Activated naive CD4-positive, alpha-beta T cell treated with anti-CD3 and anti-CD28 coated beads, Interleukin-2, amount 10 ng/mL, durations not matched to agents 7 days and 5 days (primary cell): ENCODE data around the gene DDX23.
"Not testable (repeated sequence)": the region's sequence is repeated elsewhere in the genome, so short reads cannot be mapped to it uniquely, and the experiment has no call there.

Experiments
- CTCF ChIA-PET: fragments of 350-600 bp; sonication (Branson Sonifier 250); formaldehyde crosslinking; loops from one replicate; lab custom pipeline; 2021; ENCODE audit warnings: antibody characterized with exemption; lab: Charles Lee
- DNase-seq: peaks from one replicate; pipeline ENCODE4 v3.0.0-alpha.2; 2020
- H3K27ac Mint-ChIP-seq: one replicate; pipeline ENCODE4 v1.8.0; 2021; ENCODE audit warnings: mild to moderate bottlenecking, moderate library complexity, mixed read lengths
- H3K27me3 Mint-ChIP-seq: one replicate; pipeline ENCODE4 v1.8.0; 2021; ENCODE audit warnings: mild to moderate bottlenecking, mixed read lengths
- H3K36me3 Mint-ChIP-seq: one replicate; pipeline ENCODE4 v1.8.0; 2021; ENCODE audit warnings: mixed read lengths
- H3K4me1 Mint-ChIP-seq: one replicate; pipeline ENCODE4 v1.8.0; 2021; ENCODE audit warnings: mixed read lengths
- H3K4me3 Mint-ChIP-seq: one replicate; pipeline ENCODE4 v1.8.0; 2021; ENCODE audit warnings: mild to moderate bottlenecking, moderate library complexity, mixed read lengths
- H3K9me3 Mint-ChIP-seq: one replicate; pipeline ENCODE4 v1.8.0; 2021; ENCODE audit warnings: mixed read lengths

Gene DDX23

DNA sequence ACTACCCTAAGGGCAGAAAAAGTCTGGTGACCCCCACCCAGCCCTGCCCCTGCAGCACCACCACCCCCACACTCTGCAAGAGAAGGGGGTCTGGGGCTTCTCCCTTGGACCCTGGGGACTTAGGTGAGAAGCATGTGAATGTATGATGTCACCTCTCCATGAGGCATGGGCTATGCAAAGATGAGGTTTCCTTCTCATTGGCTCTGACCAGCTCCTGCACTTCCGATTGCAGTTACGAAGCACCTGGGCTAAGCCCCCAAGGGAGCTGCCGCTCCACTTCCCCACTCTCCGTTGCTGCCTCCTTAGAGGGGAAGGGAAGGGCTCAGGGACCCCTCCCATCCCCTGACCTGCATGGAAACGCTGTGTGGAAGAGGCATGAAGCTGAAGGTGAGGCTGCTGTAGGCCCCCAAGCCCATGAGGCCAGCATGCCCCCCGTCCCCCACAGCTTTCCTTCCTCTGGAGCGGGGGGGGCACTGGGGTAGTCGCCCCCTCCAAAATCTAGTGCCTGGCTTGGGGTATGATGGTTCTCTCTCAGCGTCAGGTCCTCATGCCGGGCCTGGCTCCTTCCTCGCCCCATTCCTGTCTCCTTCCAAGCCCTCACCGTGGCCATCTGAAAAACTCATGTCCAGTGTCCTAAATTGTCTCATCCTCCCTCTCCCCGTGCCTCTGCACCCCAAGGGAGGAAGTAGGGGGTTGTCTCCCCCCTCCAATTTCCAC lies 5.5 kb upstream of the DDX23 start:
- Mint-ChIP-seq H3K4me1 (peaks cover 11% of the 10 kb centered on the region), H3K4me3 (no peak overlapping the region)

DNA sequence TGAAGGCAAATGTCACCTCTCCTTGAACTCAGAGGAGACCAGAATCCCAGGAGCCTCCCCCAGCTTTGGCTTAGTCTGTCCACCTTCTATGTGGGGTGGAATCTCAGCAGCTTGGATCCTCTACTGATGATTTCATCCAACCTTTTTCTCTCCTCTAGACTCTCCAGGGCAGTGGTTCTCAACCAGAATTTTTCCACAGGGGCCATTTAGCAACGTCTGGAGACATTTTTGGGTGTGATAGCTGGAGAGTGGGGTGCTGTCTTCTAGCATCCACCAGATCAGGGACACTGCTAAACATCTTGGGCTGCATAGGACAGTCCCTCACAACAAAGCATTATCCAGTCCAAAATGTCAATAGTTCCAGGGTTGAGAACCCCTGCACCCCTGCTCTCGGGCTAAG lies 4.4 kb upstream of the DDX23 start:
- H3K9me3 Mint-ChIP-seq, result no peaks in the 10 kb centered on the region
- CTCF ChIA-PET, result interaction anchor here (0.5 to 8.7 kb wide), 6 partner anchors 9 to 852 kb away, joined by 3 to 173 read pairs (median 7); partner anchors contain the start of genes RND1 and WNT1
- no peak overlapping the region for H3K27ac Mint-ChIP-seq
- no peak for DNase-seq
- H3K27me3 Mint-ChIP-seq, result no peaks in the 10 kb centered on the region
- H3K36me3 Mint-ChIP-seq, result peaks cover 4% of the 10 kb centered on the region
- no peak overlapping the region for H3K4me3 Mint-ChIP-seq
- peaks cover 16% of the 10 kb centered on the region for H3K4me1 Mint-ChIP-seq

More for the DNA sequence above, 5.5 kb upstream of the DDX23 start:
- DNase-seq, result no peak
- Mint-ChIP-seq H3K36me3 (peaks cover 1% of the 10 kb centered on the region), H3K27ac (no peak overlapping the region), H3K27me3 (peaks cover 2% of the 10 kb centered on the region), H3K9me3 (no peaks in the 10 kb centered on the region)
- CTCF ChIA-PET, result interaction anchor here (2.1 to 8.7 kb wide), 3 partner anchors 8 to 131 kb away, joined by 7 to 173 read pairs (median 7); partner anchors contain the start of gene RND1

DNA sequence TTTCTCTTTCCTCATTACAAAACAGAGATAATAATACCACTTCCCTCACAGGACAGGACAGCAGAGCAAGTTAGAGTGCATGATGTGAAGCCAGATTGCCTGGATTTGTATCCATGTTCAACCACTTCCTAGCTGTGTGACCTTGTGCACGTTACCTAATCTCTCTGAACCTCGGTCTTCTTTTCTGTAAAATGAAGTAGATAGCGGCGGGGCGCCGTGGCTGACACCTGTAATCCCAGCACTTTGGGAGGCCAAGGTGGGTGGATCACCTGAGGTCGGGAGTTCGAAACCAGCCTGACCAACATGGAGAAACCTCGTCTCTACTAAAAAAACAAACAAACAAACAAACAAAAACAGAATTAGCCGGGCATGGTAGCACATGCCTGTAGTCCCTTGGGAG lies 3.0 kb upstream of the DDX23 start:
- H3K9me3 Mint-ChIP-seq, H3K4me3 Mint-ChIP-seq, DNase-seq, H3K27ac Mint-ChIP-seq, H3K27me3 Mint-ChIP-seq: not testable (repeated sequence)
- Mint-ChIP-seq H3K4me1 (peaks cover 30% of the 10 kb centered on the region), H3K36me3 (peaks cover 16% of the 10 kb centered on the region)
- CTCF ChIA-PET, result interaction anchor here (2.9 to 8.7 kb wide), 4 partner anchors 11 to 123 kb away, joined by 11 to 173 read pairs (median 57); partner anchors contain the start of genes RND1 and WNT1

DNA sequence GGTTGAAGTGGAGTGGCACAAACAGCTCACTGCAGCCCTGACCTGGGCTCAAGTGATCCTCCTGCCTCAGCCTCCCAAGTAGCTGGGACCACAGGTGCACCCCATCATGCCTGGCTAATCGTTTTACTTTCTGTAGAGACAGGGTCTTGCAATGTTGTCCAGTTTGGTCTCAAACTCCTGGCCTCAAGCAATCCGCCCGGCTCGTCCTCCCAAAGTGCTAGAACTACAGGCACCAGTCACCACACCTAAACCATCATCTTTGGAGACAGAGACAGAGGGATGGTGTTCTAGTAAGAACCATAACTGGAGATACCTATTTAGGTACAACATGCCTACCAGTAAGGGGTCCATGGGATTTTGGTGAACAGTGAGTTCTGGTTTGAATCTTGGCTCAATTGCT lies 2.5 kb upstream of the DDX23 start:
- CTCF ChIA-PET, result interaction anchor here (1.8 to 8.7 kb wide), 6 partner anchors 11 to 124 kb away, joined by 4 to 173 read pairs (median 24); partner anchors contain the start of genes RND1 and WNT1
- H3K36me3 Mint-ChIP-seq, result peaks cover 18% of the 10 kb centered on the region
- H3K27me3 Mint-ChIP-seq, result no peaks in the 10 kb centered on the region
- H3K4me3 Mint-ChIP-seq, result no peak overlapping the region
- peaks cover 35% of the 10 kb centered on the region for H3K4me1 Mint-ChIP-seq
- no peak for DNase-seq
- no peak overlapping the region for H3K27ac Mint-ChIP-seq
- H3K9me3 Mint-ChIP-seq, result no peaks in the 10 kb centered on the region

DNA sequence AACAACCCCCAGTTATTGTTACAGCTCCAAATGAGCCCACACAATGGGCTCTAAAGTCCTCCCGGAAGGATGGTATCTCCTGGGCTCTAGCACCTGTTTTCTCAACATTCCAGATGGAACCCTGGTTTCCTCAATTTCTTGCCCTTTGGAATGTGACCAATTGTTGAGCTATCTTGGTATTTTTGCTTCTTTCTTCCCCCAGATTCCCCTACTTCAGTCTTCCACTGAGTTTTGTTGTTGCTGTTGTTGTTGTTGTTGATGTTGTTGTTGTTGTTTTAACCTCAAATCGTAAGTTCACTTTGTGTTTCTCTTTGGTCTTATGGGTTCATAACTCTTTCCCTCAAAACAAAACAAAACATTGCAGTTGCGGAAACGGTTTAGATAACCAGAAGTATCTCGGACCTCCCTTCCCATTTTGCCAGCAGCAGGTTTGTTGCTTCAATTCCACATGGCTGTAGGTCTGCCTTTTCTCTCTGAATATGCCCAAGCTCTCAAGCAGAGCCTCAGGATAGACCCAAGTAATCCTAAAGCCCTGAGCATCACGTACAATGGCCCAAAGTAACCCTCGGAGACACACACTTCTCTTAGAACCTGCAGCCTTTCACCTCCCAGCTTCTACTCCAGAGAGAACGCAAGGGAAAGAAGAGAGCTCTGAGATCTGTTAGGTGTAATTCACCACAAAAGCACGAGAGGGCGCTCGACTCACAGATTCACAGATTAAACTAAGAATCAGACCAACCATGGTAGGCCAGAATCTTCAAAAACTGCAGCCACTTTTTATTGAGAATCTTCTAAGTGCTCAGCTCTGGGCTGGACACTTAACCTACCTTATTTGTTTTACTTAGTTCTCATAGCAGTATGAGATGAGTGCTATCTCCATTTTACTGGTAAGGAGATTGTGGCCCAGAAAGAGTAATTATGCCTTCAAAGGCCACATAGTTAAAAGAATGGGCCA lies 1.0 kb upstream of the DDX23 start:
- Mint-ChIP-seq H3K27ac (peak overlapping the region; percentile 91), H3K4me1 (peaks cover 39% of the 10 kb centered on the region), H3K27me3 (no peaks in the 10 kb centered on the region), H3K36me3 (peaks cover 18% of the 10 kb centered on the region), H3K9me3 (no peaks in the 10 kb centered on the region), H3K4me3 (peak overlapping the region; percentile 97)
- DNase-seq, result peak; percentile 94
- CTCF ChIA-PET, result interaction anchor here (0.6 to 8.7 kb wide), 31 partner anchors 9 to 249 kb away, joined by 3 to 173 read pairs (median 7); partner anchors contain the start of genes ARF3, FKBP11, RND1 and WNT1

DNA sequence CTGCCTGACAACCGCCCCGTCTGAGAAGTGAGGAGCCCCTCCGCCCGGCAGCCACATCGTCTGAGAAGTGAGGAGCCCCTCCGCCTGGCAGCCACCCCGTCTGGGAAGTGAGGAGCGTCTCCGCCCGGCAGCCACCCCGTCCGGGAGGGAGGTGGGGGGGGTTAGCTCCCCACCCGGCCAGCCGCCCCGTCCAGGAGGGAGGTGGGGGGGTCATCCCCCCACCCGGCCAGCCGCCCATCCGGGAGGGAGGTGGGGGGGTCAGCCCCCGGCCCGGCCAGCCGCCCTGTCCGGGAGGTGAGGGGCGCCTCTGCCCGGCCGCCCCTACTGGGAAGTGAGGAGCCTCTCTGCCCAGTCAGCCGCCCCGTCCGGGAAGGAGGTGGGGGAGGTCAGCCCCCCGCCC lies 9.9 kb downstream of the DDX23 start:
- H3K27me3 Mint-ChIP-seq, DNase-seq, H3K9me3 Mint-ChIP-seq, H3K4me1 Mint-ChIP-seq, CTCF ChIA-PET, H3K27ac Mint-ChIP-seq, H3K4me3 Mint-ChIP-seq: not testable (repeated sequence)
- peaks cover 51% of the 10 kb centered on the region for H3K36me3 Mint-ChIP-seq

DNA sequence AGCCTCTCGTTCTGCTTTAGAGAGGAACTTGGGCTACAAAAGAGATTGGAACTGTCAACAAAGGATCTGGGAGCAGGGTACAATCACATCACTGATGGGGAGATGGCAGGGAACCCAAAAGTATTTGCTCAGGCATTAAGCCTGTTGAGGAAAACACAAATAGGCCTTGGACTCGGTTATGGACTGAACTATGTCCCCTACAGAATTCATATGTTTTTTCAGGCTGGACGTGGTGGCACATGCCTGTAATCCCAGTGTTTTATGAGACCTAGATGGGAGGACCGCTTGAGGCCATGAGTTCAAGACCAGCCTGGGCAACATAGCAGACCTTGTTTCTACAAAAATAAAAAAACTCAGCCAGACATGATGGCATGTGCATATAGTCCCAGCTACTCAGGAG lies 13.9 kb downstream of the DDX23 start:
- Mint-ChIP-seq H3K9me3 (no peaks in the 10 kb centered on the region), H3K27me3 (no peaks in the 10 kb centered on the region), H3K27ac (no peak overlapping the region), H3K4me1 (no peaks in the 10 kb centered on the region), H3K36me3 (peaks cover 55% of the 10 kb centered on the region), H3K4me3 (no peak overlapping the region)
- CTCF ChIA-PET, result interaction anchor here (0.7 kb wide), 1 partner anchor 23 kb away, joined by 3 read pairs; no protein-coding TSS in a partner anchor
- DNase-seq, result no peak

DNA sequence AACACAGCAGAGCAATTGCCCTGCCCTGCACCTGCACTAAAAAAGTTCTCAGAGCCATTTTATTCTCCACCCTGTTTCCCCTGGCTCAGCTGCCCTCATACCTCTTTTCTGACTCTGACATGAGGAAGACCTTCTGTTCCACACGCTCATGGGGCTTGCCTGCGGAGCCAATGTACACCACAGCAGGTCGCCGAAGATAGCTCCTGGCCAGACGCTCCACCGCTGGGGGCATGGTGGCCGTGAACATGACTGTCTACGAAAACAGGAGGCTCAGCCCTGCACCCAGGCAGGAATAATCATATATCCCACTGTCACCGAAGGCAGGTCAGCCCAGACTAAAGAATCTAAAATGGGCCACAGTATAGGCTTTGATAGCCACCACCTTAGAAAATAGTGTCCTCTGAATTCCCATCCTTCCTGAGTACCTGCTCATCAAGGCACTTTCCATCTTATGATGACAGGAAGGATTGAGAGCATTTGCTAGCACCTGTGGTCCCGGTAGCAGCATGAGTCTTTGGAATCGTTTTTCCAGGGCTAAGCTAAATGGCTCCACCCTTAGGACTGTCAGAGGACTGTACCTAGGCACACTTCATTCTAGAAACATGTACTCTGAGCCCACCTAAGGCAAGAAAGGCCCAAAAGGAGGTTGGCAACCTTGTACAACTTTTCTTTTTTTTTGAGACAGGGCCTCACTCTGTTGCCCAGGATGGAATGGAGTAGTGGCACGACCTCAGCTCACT lies 19.5 kb downstream of the DDX23 start:
- H3K36me3 Mint-ChIP-seq, result peaks cover 65% of the 10 kb centered on the region
- CTCF ChIA-PET, result interaction anchor here (0.8 to 1.2 kb wide), 2 partner anchors 17 to 21 kb away, joined by 3 read pairs; no protein-coding TSS in a partner anchor
- H3K4me3 Mint-ChIP-seq, result no peak overlapping the region

DNA sequence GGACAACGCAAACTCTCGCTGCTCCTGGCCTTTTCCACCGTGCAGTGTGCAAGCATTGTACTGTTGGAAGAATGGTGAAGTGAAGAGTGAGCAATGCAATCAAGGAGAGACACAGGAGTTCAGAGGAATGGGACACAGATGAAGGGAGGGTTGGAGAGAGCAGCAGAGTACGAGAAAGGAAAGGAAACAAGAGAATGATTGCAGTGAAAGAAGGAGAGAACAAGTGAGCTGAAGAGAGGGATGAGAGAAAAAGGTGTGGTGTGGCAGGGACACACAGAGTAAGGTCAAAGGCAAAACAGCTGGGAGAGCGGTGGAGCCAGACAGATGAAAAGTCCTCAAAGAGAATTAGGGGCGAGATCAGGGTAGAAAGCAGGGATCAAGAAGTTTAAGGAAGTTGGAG lies 20.7 kb downstream of the DDX23 start:
- no peak for DNase-seq
- Mint-ChIP-seq H3K9me3 (no peaks in the 10 kb centered on the region), H3K4me1 (no peaks in the 10 kb centered on the region), H3K27ac (no peak overlapping the region), H3K27me3 (no peaks in the 10 kb centered on the region), H3K36me3 (peaks cover 53% of the 10 kb centered on the region), H3K4me3 (no peak overlapping the region)
- CTCF ChIA-PET, result interaction anchor here (1.4 kb wide), 1 partner anchor 14 kb away, joined by 3 read pairs; no protein-coding TSS in a partner anchor

More for the DNA sequence above, 19.5 kb downstream of the DDX23 start:
- Mint-ChIP-seq H3K9me3 (no peaks in the 10 kb centered on the region), H3K27ac (no peak overlapping the region), H3K27me3 (no peaks in the 10 kb centered on the region), H3K4me1 (no peaks in the 10 kb centered on the region)
- no peak for DNase-seq

DNA sequence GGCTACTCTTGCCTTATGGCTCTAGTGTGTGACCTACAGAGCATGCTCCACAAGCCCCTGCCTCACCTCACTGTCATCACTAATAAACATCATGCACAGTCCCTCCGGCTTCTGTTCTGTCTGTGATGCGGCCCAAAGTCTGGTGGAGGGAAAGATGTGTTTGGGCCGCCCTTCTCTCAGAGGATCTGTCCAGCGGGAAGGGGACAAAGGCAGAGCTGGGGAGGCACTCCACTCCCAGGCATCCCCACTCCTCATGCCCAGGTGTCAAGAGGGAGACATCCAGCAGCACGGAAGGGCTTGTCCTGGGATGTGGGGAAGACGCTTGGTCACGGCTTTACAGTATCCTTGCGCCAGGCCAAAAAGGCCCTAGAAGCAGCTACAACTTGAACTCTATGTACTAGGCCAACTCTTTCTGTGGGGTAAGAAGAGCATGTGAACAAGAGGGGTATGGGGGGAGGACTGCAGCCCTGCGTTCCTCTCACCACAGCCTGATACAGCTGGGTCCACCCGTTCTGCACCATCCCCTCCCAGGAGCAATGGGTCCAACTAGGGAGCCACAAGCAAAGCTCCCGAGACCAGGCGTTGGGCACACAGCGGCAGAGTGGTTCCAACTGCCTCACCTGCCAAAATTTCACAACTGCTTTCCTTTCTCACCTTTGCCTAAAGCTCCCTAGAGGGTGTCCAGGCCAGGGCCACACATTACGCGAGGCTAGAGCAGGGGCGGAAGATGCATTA lies 23.0 kb downstream of the DDX23 start:
- H3K4me3 Mint-ChIP-seq, result no peak overlapping the region
- CTCF ChIA-PET, result interaction anchor here (1.3 kb wide), 1 partner anchor 10 kb away, joined by 6 read pairs; no protein-coding TSS in a partner anchor
- no peaks in the 10 kb centered on the region for H3K4me1 Mint-ChIP-seq
- H3K9me3 Mint-ChIP-seq, result no peaks in the 10 kb centered on the region
- H3K36me3 Mint-ChIP-seq, result peaks cover 46% of the 10 kb centered on the region
- no peak for DNase-seq
- H3K27me3 Mint-ChIP-seq, result no peaks in the 10 kb centered on the region
- H3K27ac Mint-ChIP-seq, result no peak overlapping the region

DNA sequence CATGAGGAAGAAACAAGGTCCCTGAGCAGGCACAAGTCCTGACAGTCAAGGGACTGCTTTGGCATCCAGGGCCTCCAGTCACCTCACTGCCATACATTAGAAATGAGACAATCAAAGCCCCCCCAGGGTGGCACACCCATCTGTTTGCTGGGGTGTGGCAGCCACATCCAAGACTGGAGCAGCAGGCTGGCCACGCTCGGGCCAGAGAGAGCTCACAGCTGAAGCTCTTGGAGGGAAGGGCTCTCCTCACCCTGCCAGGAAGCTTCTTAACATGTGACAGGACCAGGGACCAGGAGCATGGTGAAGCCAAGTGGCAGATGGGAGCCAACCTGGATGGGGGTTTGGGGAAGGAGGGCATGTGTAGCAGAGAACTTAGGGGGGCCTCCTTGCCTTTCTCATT lies 23.7 kb downstream of the DDX23 start:
- no peaks in the 10 kb centered on the region for H3K9me3 Mint-ChIP-seq
- no peak overlapping the region for H3K27ac Mint-ChIP-seq
- CTCF ChIA-PET, result interaction anchor here (1.3 to 2.7 kb wide), 2 partner anchors 9 to 14 kb away, joined by 6 to 9 read pairs; no protein-coding TSS in a partner anchor
- H3K4me1 Mint-ChIP-seq, result no peaks in the 10 kb centered on the region
- no peak for DNase-seq
- peaks cover 40% of the 10 kb centered on the region for H3K36me3 Mint-ChIP-seq
- H3K4me3 Mint-ChIP-seq, result no peak overlapping the region
- H3K27me3 Mint-ChIP-seq, result no peaks in the 10 kb centered on the region

DNA sequence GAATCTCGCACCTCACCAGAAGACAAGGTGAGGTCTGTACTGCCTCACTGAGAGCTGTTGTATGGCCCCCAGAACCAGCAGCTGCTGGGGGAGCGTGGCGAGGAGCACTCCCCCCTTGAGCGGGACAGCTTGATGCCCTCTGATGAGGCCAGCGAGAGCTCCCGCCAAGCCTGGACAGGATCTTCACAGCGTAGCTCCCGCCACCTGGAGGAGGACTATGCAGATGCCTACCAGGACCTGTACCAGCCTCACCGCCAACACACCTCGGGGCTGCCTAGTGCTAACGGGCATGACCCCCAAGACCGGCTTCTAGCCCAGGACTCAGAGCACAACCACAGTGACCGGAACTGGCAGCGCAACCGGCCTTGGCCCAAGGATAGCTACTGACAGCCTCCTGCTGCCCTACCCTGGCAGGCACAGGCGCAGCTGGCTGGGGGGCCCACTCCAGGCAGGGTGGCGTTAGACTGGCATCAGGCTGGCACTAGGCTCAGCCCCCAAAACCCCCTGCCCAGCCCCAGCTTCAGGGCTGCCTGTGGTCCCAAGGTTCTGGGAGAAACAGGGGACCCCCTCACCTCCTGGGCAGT lies 24.4 kb downstream of the DDX23 start:
- Mint-ChIP-seq H3K27ac (no peak overlapping the region), H3K4me3 (no peak overlapping the region), H3K36me3 (peaks cover 38% of the 10 kb centered on the region), H3K4me1 (no peaks in the 10 kb centered on the region), H3K9me3 (no peaks in the 10 kb centered on the region), H3K27me3 (peaks cover 6% of the 10 kb centered on the region)
- no peak for DNase-seq
- CTCF ChIA-PET, result interaction anchor here (0.9 to 2.7 kb wide), 5 partner anchors 8 to 64 kb away, joined by 3 to 9 read pairs (median 3); no protein-coding TSS in a partner anchor
